IPS-20b (cell line): Measurements from ENCODE around the gene FAAP20.
"Not testable (repeated sequence)": the region's sequence is repeated elsewhere in the genome, so short reads cannot be mapped to it uniquely, and the experiment has no call there.

Experiments
- H3K27ac ChIP-seq: one replicate; pipeline ENCODE4 v1.5.1; 2013; ENCODE audit warnings: low read length
- H3K27me3 ChIP-seq: 2 replicates; pipeline ENCODE4 v1.6.1; 2013; ENCODE audit warnings: mild to moderate bottlenecking, low read length, inconsistent platforms; ENCODE audit not compliant: insufficient read depth
- H3K36me3 ChIP-seq: 2 replicates; pipeline ENCODE4 v1.6.1; 2013; ENCODE audit warnings: low read depth, mild to moderate bottlenecking, inconsistent platforms, low read length, moderate library complexity; ENCODE audit not compliant: insufficient read depth
- H3K4me1 ChIP-seq: 2 replicates; pipeline ENCODE4 v1.6.1; 2013; ENCODE audit warnings: mild to moderate bottlenecking, control low read depth, inconsistent platforms, low read length, moderate library complexity; ENCODE audit not compliant: insufficient read depth
- H3K4me3 ChIP-seq: 2 replicates; pipeline ENCODE4 v1.5.1; 2013; ENCODE audit warnings: mild to moderate bottlenecking, low read length, inconsistent platforms
- H3K9ac ChIP-seq: 2 replicates; pipeline ENCODE4 v1.6.1; 2013; ENCODE audit warnings: low read depth, mild to moderate bottlenecking, inconsistent platforms, low read length, moderate library complexity
- H3K9me3 ChIP-seq: 2 replicates; pipeline ENCODE4 v1.6.1; 2013; ENCODE audit warnings: mild to moderate bottlenecking, low read depth, low read length, inconsistent platforms; ENCODE audit not compliant: insufficient read depth

The FAAP20 gene

DNA sequence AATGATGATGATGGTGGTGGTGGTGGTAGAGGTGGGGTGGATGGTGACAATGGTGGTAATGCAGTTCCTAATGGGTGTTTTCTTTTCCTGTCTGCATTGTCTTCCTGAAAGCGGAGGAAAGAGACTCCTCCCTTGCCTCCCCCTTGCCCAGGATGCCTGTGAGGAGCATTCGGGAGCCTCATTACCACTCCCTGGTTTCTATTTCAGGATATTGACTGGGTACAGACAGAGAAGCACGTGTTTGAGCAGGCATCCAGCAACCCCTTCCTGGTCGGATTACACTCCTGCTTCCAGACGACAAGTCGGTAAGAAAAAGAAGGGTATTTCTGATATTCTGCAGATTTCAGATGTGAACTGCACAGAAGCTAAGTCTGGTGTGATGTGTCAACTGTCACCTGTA lies 38.8 kb downstream of the FAAP20 start:
- no peak overlapping the region for H3K27ac ChIP-seq
- H3K4me3 ChIP-seq: no peak overlapping the region
- H3K36me3 ChIP-seq: peaks cover 55% of the 10 kb centered on the region
- no peaks in the 10 kb centered on the region for H3K27me3 ChIP-seq
- H3K9ac ChIP-seq: no peak overlapping the region
- no peaks in the 10 kb centered on the region for H3K9me3 ChIP-seq
- H3K4me1 ChIP-seq: no peaks in the 10 kb centered on the region

GRCh38 chr1:2155147-2155598 lies 39.4 kb downstream of the FAAP20 start:
- no peaks in the 10 kb centered on the region for H3K4me1 ChIP-seq
- no peaks in the 10 kb centered on the region for H3K27me3 ChIP-seq
- H3K9ac ChIP-seq: no peak overlapping the region
- H3K36me3 ChIP-seq: peaks cover 59% of the 10 kb centered on the region
- H3K9me3 ChIP-seq: no peaks in the 10 kb centered on the region
- H3K27ac ChIP-seq: no peak overlapping the region
- H3K4me3 ChIP-seq: no peak overlapping the region

DNA sequence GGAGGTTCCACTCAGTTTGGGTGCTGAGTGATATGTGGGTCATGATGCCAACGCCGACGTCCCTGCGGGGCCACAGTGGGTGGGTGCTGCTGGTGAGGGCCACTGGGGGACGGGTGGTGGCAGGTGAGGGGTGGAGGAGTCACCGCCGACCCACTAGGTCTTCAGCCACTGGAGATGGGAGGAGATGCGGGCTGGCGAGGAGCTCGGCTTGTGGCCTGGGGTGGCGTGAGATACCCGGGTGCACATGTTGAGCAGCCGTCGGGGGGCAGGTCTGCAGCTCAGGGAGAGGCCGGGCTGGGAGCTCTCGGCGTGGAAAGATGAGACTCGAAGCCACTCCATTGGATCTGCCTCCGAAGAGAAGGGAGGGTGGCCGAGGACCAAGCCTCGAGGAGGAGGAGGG lies 40.5 kb downstream of the FAAP20 start:
- no peak overlapping the region for H3K9ac ChIP-seq
- H3K27me3 ChIP-seq: no peaks in the 10 kb centered on the region
- peaks cover 53% of the 10 kb centered on the region for H3K36me3 ChIP-seq
- H3K27ac ChIP-seq: no peak overlapping the region
- no peaks in the 10 kb centered on the region for H3K9me3 ChIP-seq
- no peak overlapping the region for H3K4me3 ChIP-seq
- no peaks in the 10 kb centered on the region for H3K4me1 ChIP-seq

GRCh38 chr1:2152954-2153353 lies 41.6 kb downstream of the FAAP20 start:
- H3K4me3 ChIP-seq: no peak overlapping the region
- peaks cover 61% of the 10 kb centered on the region for H3K36me3 ChIP-seq
- no peaks in the 10 kb centered on the region for H3K4me1 ChIP-seq
- no peaks in the 10 kb centered on the region for H3K27me3 ChIP-seq
- no peaks in the 10 kb centered on the region for H3K9me3 ChIP-seq
- no peak overlapping the region for H3K27ac ChIP-seq
- no peak overlapping the region for H3K9ac ChIP-seq

DNA sequence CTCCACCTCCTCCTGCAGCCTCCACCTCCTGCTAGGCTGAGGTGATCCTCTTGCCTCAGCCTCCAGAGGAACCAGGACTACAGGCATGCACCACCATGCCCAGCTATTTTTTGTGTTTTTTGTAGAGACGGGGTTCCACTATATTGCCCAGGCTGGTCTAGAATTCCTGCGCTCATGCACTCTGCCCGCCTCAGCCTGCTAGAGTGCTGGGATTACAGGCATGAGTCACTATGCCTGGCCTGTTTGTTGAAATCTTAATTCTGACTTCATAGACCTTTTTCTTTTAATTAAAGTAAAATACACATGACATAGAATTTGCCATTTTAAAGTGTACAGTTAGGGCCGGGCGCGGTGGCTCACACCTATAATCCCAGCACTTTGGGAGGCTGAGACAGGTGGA lies 42.7 kb downstream of the FAAP20 start:
- Histone ChIP-seq H3K9ac (no peak overlapping the region), H3K9me3 (no peaks in the 10 kb centered on the region), H3K4me1 (no peaks in the 10 kb centered on the region), H3K27me3 (no peaks in the 10 kb centered on the region), H3K36me3 (peaks cover 63% of the 10 kb centered on the region), H3K27ac (no peak overlapping the region), H3K4me3 (no peak overlapping the region)

DNA sequence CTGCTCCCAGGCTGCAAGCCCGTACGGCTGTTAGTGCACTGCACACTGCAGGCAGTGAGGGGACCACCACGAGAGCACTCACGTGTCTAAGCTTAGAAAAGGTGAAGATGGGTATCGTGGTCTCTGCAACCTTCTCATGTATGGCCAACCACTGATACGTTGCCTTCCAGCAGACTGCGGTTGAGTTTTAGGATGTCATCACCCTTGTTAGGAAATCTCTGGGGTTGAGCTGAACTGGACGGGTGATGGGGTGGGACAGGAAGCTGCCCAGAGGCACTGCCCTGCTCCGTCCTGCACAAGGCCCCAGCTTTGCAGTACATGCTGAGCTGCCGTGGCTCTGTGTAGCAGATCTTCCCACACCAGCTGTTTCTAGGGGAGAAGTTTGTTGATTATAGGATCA lies 43.3 kb downstream of the FAAP20 start:
- no peak overlapping the region for H3K27ac ChIP-seq
- no peaks in the 10 kb centered on the region for H3K27me3 ChIP-seq
- H3K4me1 ChIP-seq: no peaks in the 10 kb centered on the region
- H3K9me3 ChIP-seq: no peaks in the 10 kb centered on the region
- peaks cover 64% of the 10 kb centered on the region for H3K36me3 ChIP-seq
- H3K4me3 ChIP-seq: no peak overlapping the region
- no peak overlapping the region for H3K9ac ChIP-seq

- Histone ChIP-seq H3K4me3 (no peak overlapping the region), H3K36me3 (peaks cover 64% of the 10 kb centered on the region), H3K9ac (no peak overlapping the region), H3K4me1 (no peaks in the 10 kb centered on the region), H3K9me3 (no peaks in the 10 kb centered on the region), H3K27me3 (no peaks in the 10 kb centered on the region), H3K27ac (no peak overlapping the region)
These were observed 43.8 kb downstream of the FAAP20 start for GRCh38 chr1:2150801-2151200.

- Histone ChIP-seq H3K4me1 (no peaks in the 10 kb centered on the region), H3K36me3 (peaks cover 58% of the 10 kb centered on the region), H3K27ac (no peak overlapping the region), H3K4me3 (no peak overlapping the region), H3K27me3 (no peaks in the 10 kb centered on the region), H3K9me3 (no peaks in the 10 kb centered on the region), H3K9ac (no peak overlapping the region)
These were observed 45.9 kb downstream of the FAAP20 start for GRCh38 chr1:2148691-2149090.

GRCh38 chr1:2147869-2148268 lies 46.7 kb downstream of the FAAP20 start:
- not testable (repeated sequence) for H3K27ac ChIP-seq, H3K9me3 ChIP-seq, H3K4me1 ChIP-seq, H3K9ac ChIP-seq, H3K4me3 ChIP-seq, H3K27me3 ChIP-seq
- H3K36me3 ChIP-seq: peaks cover 53% of the 10 kb centered on the region

GRCh38 chr1:2146836-2147517 lies 47.6 kb downstream of the FAAP20 start:
- no peaks in the 10 kb centered on the region for H3K4me1 ChIP-seq
- H3K27ac ChIP-seq: no peak overlapping the region
- no peak overlapping the region for H3K9ac ChIP-seq
- no peak overlapping the region for H3K4me3 ChIP-seq
- peaks cover 46% of the 10 kb centered on the region for H3K36me3 ChIP-seq
- no peaks in the 10 kb centered on the region for H3K27me3 ChIP-seq
- no peaks in the 10 kb centered on the region for H3K9me3 ChIP-seq

DNA sequence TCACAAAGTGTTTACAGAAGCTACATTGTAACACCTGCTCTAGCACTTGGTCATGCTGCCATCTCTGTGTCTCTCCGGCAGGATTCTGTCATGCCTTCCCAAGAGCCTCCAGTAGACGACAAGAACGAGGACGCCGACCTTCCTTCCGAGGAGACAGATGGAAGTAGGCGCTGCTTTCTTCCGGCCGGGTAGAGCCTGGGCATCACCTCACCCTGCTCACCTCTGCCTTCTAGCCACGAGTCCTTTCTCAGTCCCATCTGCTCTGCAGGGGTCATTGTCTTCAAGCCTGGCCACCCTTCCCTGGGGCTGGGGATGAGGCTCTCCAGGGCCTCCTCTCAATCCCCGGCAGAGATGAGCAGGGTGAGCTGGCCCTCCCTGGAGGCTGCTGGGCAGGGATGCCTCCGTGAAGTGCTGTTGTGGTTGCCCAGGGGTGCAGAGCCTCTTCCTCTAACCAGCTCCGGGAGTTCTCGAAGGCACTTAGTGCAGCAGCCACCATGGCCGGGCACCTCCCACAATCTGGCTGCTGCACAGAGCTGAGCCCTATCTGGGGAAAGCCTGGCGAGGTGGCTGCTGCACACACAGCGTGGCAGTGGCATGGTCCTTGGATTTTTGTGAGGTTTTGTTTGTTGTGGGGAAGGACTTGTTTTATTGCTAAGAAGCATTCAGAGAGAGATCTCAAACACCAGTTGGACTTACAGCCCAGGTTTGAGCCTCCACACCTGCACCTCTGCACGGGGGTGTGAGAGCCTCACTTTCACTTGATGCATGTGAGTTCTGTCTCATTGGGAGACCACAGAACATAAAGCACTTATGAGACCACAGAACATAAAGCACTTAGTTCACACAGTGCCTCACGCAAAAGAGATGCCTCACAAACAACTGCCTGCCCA lies 48.4 kb downstream of the FAAP20 start:
- H3K4me3 ChIP-seq: no peak overlapping the region
- H3K36me3 ChIP-seq: peaks cover 43% of the 10 kb centered on the region
- no peak overlapping the region for H3K27ac ChIP-seq
- no peak overlapping the region for H3K9ac ChIP-seq
- no peaks in the 10 kb centered on the region for H3K27me3 ChIP-seq
- no peaks in the 10 kb centered on the region for H3K4me1 ChIP-seq
- H3K9me3 ChIP-seq: no peaks in the 10 kb centered on the region

DNA sequence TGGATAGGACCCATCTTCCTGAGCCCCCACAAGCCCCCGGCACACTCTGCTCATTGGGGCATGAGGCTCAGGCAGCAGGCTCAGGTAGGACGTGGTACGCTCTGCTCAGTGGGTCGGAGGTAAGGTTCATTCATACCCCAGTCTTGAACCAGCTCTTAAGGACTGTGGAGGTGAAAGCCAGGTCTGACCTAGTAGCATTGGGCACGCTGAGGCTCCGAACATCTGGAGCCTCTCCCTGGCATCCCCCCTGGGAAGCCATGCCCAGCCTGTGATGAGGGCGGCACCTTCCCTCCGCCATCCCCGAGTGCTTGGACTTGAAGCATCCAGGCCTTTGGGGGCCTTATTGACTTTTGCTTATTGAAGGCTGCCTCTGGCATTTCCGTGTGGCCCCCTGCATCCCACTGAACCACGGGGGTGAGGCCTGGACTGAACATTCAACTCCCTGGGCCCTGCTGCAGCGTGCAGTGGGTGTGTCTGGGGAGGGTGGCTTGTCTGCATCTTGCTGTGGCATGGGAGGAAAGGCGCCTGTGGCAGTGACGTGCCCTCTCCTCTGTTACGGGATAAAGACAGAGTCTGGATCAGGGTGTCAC lies 50.0 kb downstream of the FAAP20 start:
- Histone ChIP-seq H3K27ac (no peak overlapping the region), H3K4me1 (no peaks in the 10 kb centered on the region), H3K27me3 (no peaks in the 10 kb centered on the region), H3K4me3 (no peak overlapping the region), H3K36me3 (peaks cover 35% of the 10 kb centered on the region), H3K9ac (no peak overlapping the region), H3K9me3 (no peaks in the 10 kb centered on the region)
